Adrenal gland (tissue), 12 donors: ENCODE measurements around the gene TAGLN. TPM values are rescaled to one million over a fixed set of nuclear protein-coding genes. Genes with fewer than 3 reads are reported as not detected.

Experiments used
- DNase-seq, 7 donors: peaks; one replicate each; pipeline ENCODE4 v3.0.0-alpha.2; 2019 to 2020
- H3K27ac ChIP-seq, 5 donors: fragments of 200-600 bp; sonication (generic) in 4 of 5; 1 replicate in 3 of 5; 2 replicates in 2 of 5; pipeline versions ENCODE4 v1.5.1 to v1.8.0; 2016 to 2020; ENCODE audit warnings: mild to moderate bottlenecking in 1 of 5
- H3K27me3 ChIP-seq: fragments of 200-600 bp; 2 replicates; pipeline ENCODE4 v1.8.0; 2021
- H3K36me3 ChIP-seq, 2 donors: fragments of 200-600 bp; replicated peaks in 1 of 2; 1 replicate in 1 of 2; 2 replicates in 1 of 2; pipeline versions ENCODE4 v1.5.1 to v1.8.0; 2018 to 2022
- H3K4me1 ChIP-seq, 2 donors: fragments of 200-600 bp; replicated peaks in 1 of 2; 1 replicate in 1 of 2; 2 replicates in 1 of 2; pipeline versions ENCODE4 v1.5.1 to v1.8.0; 2018 to 2021
- H3K4me3 ChIP-seq, 4 donors: fragments of 200-600 bp; sonication (generic) in 3 of 4; one replicate each; pipeline ENCODE4 v1.5.1; 2016 to 2018
- H3K9me3 ChIP-seq, 3 donors: fragments of 200-600 bp; sonication (generic) in 1 of 3; replicated peaks in 1 of 3; 1 replicate in 2 of 3; 2 replicates in 1 of 3; pipeline versions ENCODE4 v1.5.1 to v1.8.0; 2016 to 2021
- CTCF ChIP-seq, 6 experiments: fragments of 450-650 bp in 4 of 6; fragments of 200-600 bp in 2 of 6; sonication (generic) in 1 of 6; IDR thresholded peaks; 1 replicate in 5 of 6; 2 replicates in 1 of 6; pipeline versions ENCODE4 v1.5.1 to v1.8.0; 2016 to 2021; ENCODE audit warnings: antibody characterized with exemption in 6 of 6, mild to moderate bottlenecking in 2 of 6, moderate library complexity in 1 of 6
- POLR2A ChIP-seq, 2 donors: fragments of 450-650 bp; IDR thresholded peaks; one replicate each; pipeline ENCODE4 v1.6.1; 2017; ENCODE audit warnings: antibody characterized with exemption in 2 of 2, mild to moderate bottlenecking in 2 of 2, moderate library complexity in 1 of 2
- WGBS, 4 donors: extraction: QIAGEN DNeasy Blood & Tissue Kit in 2 of 4; methylation state at CpG; one replicate each; pipeline versions ENCODE4 v1.1.5 to v1.1.7; 2013 to 2017; 5-methylcytosine and 5-hydroxymethylcytosine counted together
- intact Hi-C, 2 donors: fragments of 100-400 bp; cut with DNase I; formaldehyde crosslinking; loops; one replicate each; pipeline versions ENCODE4 v1.14.1 to v1.15.0; 2022 to 2023
- polyA plus RNA-seq, 3 donors: library from polyadenylated mRNA; stranded (reverse); fragments of 200-250 nt in 2 of 3; fragments of 350-450 nt in 1 of 3; fragmentation: Illumina TruSeq in 1 of 3; extraction: RNeasy Lipid Tissue Mini Kit (QIAGEN cat#74804) in 1 of 3; gene quantifications; one replicate each; pipeline ENCODE4 v1.2.3, GENCODE V29; 2013 to 2014
- total RNA-seq, 9 donors: library from RNA; depleted of rRNA in 4 of 9; stranded (reverse); fragments of >200 nt in 4 of 9; fragments of 120-200 nt in 1 of 9; fragmentation: NEBNext Ultra II Directional in 1 of 9; extraction: Animal tissue kit (Norgen Biotek cat#: 25700) in 1 of 9; gene quantifications; one replicate each; pipeline versions ENCODE4 v1.1.0 to v1.2.4, GENCODE V29; 2013 to 2023
- donor health status: healthy with polysubstance abuse.
- donor health status: Bipolar disorder and iron deficiency.
- donor health status: DM: yes; HTN: yes; CAD: no.
- donor health status: DM: no; HTN: no; CAD: no.
- donor health status: DM: no; HTN: no; CAD: no.
- donor health status: DM: yes; HTN: yes; CAD: no.

The TAGLN gene
- total and polyA plus RNA-seq, 12 donors = 37.1 to 1,290 (median 739) TPM

- peak overlapping the region in 1 of 5 donors; percentile 65 for H3K27ac ChIP-seq
- no peak overlapping the region for H3K4me3 ChIP-seq
- H3K27me3 ChIP-seq = no peaks in the 10 kb centered on the region
- TF ChIP-seq POLR2A (IDR thresholded peaks at IDR 0.05) = no peak
- no peak for TF ChIP-seq CTCF (IDR thresholded peaks at IDR 0.05)
- DNase-seq = peak in 2 of 7 donors; percentile 4 to 6
- peaks cover 0 to 48% of the 10 kb centered on the region in 2 donors for H3K36me3 ChIP-seq
- no peaks in the 10 kb centered on the region for H3K9me3 ChIP-seq
- intact Hi-C loops = no loop called here
- 81 to 92% (median 85%) methylated on average over 7 of the region's 7 CpGs for WGBS, 4 donors
- H3K4me1 ChIP-seq = peaks cover 0 to 23% of the 10 kb centered on the region in 2 donors
Observed at GRCh38 chr11:117214404-117215110, 15.4 kb downstream of the TAGLN start.

GRCh38 chr11:117217141-117218084 lies 18.2 kb downstream of the TAGLN start:
- Histone ChIP-seq H3K4me1 (peaks cover 0 to 38% of the 10 kb centered on the region in 2 donors), H3K36me3 (peaks cover 0 to 67% of the 10 kb centered on the region in 2 donors), H3K4me3 (no peak overlapping the region), H3K27me3 (no peaks in the 10 kb centered on the region), H3K27ac (peak overlapping the region in 3 of 5 donors; percentile 28 to 95 (median 73)), H3K9me3 (no peaks in the 10 kb centered on the region)
- intact Hi-C loops = no loop called here
- WGBS, 4 donors = 72 to 84% (median 76%) methylated on average over 11 of the region's 11 CpGs
- TF ChIP-seq CTCF (IDR thresholded peaks at IDR 0.05) (no peak), POLR2A (IDR thresholded peaks at IDR 0.05) (no peak)
- DNase-seq = peak in 2 of 7 donors; percentile 9 to 10

- intact Hi-C loops = no loop called here
- whole genome bisulfite sequencing, 4 donors = 68 to 80% (median 73%) methylated on average over 15 of the region's 15 CpGs
- H3K4me3 ChIP-seq = no peak overlapping the region
- H3K27me3 ChIP-seq = no peaks in the 10 kb centered on the region
- peaks cover 0 to 43% of the 10 kb centered on the region in 2 donors for H3K4me1 ChIP-seq
- peaks cover 0 to 66% of the 10 kb centered on the region in 2 donors for H3K36me3 ChIP-seq
- no peaks in the 10 kb centered on the region for H3K9me3 ChIP-seq
- H3K27ac ChIP-seq = peak overlapping the region in 4 of 5 donors; percentile 27 to 95 (median 50)
- DNase-seq = peak in 3 of 7 donors; percentile 24 to 50 (median 24)
- TF ChIP-seq POLR2A (IDR thresholded peaks at IDR 0.05) (no peak), CTCF (IDR thresholded peaks at IDR 0.05) (no peak)
Observed at GRCh38 chr11:117218133-117218915, 19.2 kb downstream of the TAGLN start.
